ENCODE measurements around the gene CHTOP. TPM values are rescaled to one million over a fixed set of nuclear protein-coding genes. Genes with fewer than 3 reads are reported as not detected.

CHTOP gene
- total and polyA plus RNA-seq, 2 of the 8 experiments (the other 6 are each of a cell fraction or from before 2014, with no cell fraction given) = 84.6 to 104 TPM

- Histone ChIP-seq H4K20me1 (replicated peaks in 1 of 2; ENCODE audit: control insufficient read depth in 1 of 2, insufficient read depth in 2 of 2, low read length in 2 of 2) (peaks cover 0 to under 1% of the 10 kb centered on the region in 2 experiments), H4K8ac (ENCODE audit: extremely low read depth, insufficient read depth, low read length) (no peak overlapping the region; the same call in 1 of the 2 replicates), H2AK5ac (ENCODE audit: low read depth, low read length) (no peak overlapping the region), H2BK5ac (ENCODE audit: low read depth, low read length) (no peak overlapping the region), H3K4me1 (replicated peaks in 1 of 4; ENCODE audit: control insufficient read depth in 3 of 4, insufficient read depth in 4 of 4, low read length in 3 of 4) (peaks cover 0 to 3% (median 0%) of the 10 kb centered on the region in 4 experiments; a peak in 1 of 7 replicates), H3K14ac (ENCODE audit: insufficient read length) (no peak overlapping the region), H2AFZ (ENCODE audit: low read length) (no peak overlapping the region), H3K79me2 (ENCODE audit: control insufficient read depth in 1 of 2, insufficient read depth in 2 of 2, low read length in 2 of 2) (no peaks in the 10 kb centered on the region), H3K18ac (ENCODE audit: extremely low read depth, low read length) (no peak overlapping the region), H3K9me3 (ENCODE audit: insufficient read depth in 2 of 2, low read depth in 1 of 2, low read length in 1 of 2) (no peaks in the 10 kb centered on the region), H4K91ac (replicated peaks; ENCODE audit: insufficient read length, low read length) (no peak overlapping the region), H3K27ac (ENCODE audit: low read depth, low read length) (no peak overlapping the region), H2BK15ac (ENCODE audit: low read length) (no peak overlapping the region), H4K5ac (ENCODE audit: insufficient read length, low read depth, low read length) (no peak overlapping the region), H3K4me3 (ENCODE audit: extremely low read depth in 1 of 4, insufficient read depth in 2 of 4, low read depth in 3 of 4, low read length in 4 of 4) (no peak overlapping the region), H2BK120ac (replicated peaks; ENCODE audit: low read depth, low read length) (no peak overlapping the region), H3K23ac (ENCODE audit: insufficient read length) (no peak overlapping the region), H2BK20ac (ENCODE audit: low read length) (no peak overlapping the region), H3K56ac (replicated peaks; ENCODE audit: insufficient read length, low read depth, low read length) (no peak overlapping the region), H3K36me3 (ENCODE audit: control insufficient read depth in 2 of 4, insufficient read depth in 4 of 4, low read length in 3 of 4) (no peaks in the 10 kb centered on the region), H3K9ac (replicated peaks in 1 of 4; ENCODE audit: extremely low read depth in 1 of 4, low read depth in 3 of 4, low read length in 3 of 4) (no peak overlapping the region), H3K4ac (replicated peaks; ENCODE audit: insufficient read length, low read depth, low read length) (no peak overlapping the region), H3K4me2 (ENCODE audit: insufficient read depth in 1 of 2, low read depth in 2 of 2, low read length in 2 of 2) (no peak overlapping the region), H3K79me1 (ENCODE audit: low read depth, low read length) (no peaks in the 10 kb centered on the region), H3K27me3 (replicated peaks in 1 of 4; ENCODE audit: control insufficient read depth in 3 of 4, extremely low read depth in 1 of 4, insufficient read depth in 3 of 4, low read length in 3 of 4) (no peaks in the 10 kb centered on the region), H2BK12ac (ENCODE audit: low read depth, low read length) (no peak overlapping the region), H3K23me2 (ENCODE audit: low read depth, low read length) (no peaks in the 10 kb centered on the region)
- 100% methylated on average over 1 of the region's 1 CpG; no CpG with 5 or more reads in 1 of the 2 experiments for WGBS, 2 experiments (ENCODE audit: extremely low coverage in 1 of 2, insufficient coverage in 1 of 2, insufficient read length in 1 of 2, insufficient replicate concordance in 2 of 2, low coverage in 1 of 2, low lambda C conversion rate in 2 of 2, missing lambda C conversion rate in 1 of 2)
- POLR2A ChIA-PET (ENCODE audit: partially characterized antibody) = interaction anchor here (0.6 to 16.2 kb wide), 8 partner anchors 9 to 581 kb away, joined by 3 to 343 read pairs (median 4); partner anchors contain the start of genes CHTOP, ILF2, RPS27 and S100A13
- FAIRE-seq = no peak
- CTCF ChIA-PET (ENCODE audit: partially characterized antibody) = interaction anchor here (0.6 to 2.5 kb wide), 11 partner anchors 14 to 917 kb away, joined by 3 to 9 read pairs (median 3); partner anchors contain the start of genes S100A1 and S100A13
- TF ChIP-seq SP2 (IDR thresholded peaks at IDR 0.05; ENCODE audit: low read length) (no peak), TAF1 (IDR thresholded peaks at IDR 0.05; ENCODE audit: low read depth, low read length) (no peak)
- no peak for DNase-seq (ENCODE audit: low read depth in 1 of 2, low spot score in 2 of 2)
Observed at GRCh38 chr1:153651771-153652170, 17.9 kb downstream of the CHTOP start.
